Fibroblast of the aortic adventitia (primary cell): Measurements from ENCODE around the gene TMOD2. TPM values are rescaled to one million over a fixed set of nuclear protein-coding genes. Genes with fewer than 3 reads are reported as not detected.
A peak's percentile ranks its signal among the peaks of the same experiment; 100 is the strongest.
"Not testable (repeated sequence)": the region's sequence is repeated elsewhere in the genome, so short reads cannot be mapped to it uniquely, and the experiment has no call there.

Source experiments
- DNase-seq: peaks from one replicate; pipeline ENCODE4 v3.0.0-alpha.2; 2010; ENCODE audit warnings: low read depth
- H3K4me3 ChIP-seq: 2 replicates; pipeline ENCODE4 v1.5.1; 2011; ENCODE audit warnings: low read depth, mild to moderate bottlenecking, control low read depth, low read length, moderate library complexity
- CTCF ChIP-seq: IDR thresholded peaks from 2 replicates; pipeline ENCODE4 v1.5.1; 2011; ENCODE audit warnings: mild to moderate bottlenecking, low read length, control low read depth, inconsistent platforms; ENCODE audit not compliant: insufficient read depth
- total RNA-seq: library from RNA; depleted of rRNA; stranded (reverse); fragments of >200 nt; gene quantifications from 2 replicates; pipeline ENCODE4 v1.2.3, GENCODE V29; 2012; ENCODE audit warnings: low replicate concordance

Gene TMOD2
- total RNA-seq, 1 donor = 11.2 TPM

GRCh38 chr15:51781506-51781905 is 30.1 kb downstream of the TMOD2 start:
- no peak for TF ChIP-seq CTCF
- no peak for DNase-seq
- H3K4me3 ChIP-seq = no peak overlapping the region

GRCh38 chr15:51782357-51782896 is 31.0 kb downstream of the TMOD2 start:
- DNase-seq = peak; percentile 17
- H3K4me3 ChIP-seq = no peak overlapping the region
- peak; percentile 13 for TF ChIP-seq CTCF

- no peak for TF ChIP-seq CTCF
- H3K4me3 ChIP-seq = no peak overlapping the region
- no peak for DNase-seq
Measured at GRCh38 chr15:51783967-51784366, 32.6 kb downstream of the TMOD2 start.

- DNase-seq, H3K4me3 ChIP-seq: not testable (repeated sequence)
Measured at GRCh38 chr15:51787130-51787529, 35.7 kb downstream of the TMOD2 start.

- not testable (repeated sequence) for H3K4me3 ChIP-seq, DNase-seq
Measured at GRCh38 chr15:51792474-51792873, 41.1 kb downstream of the TMOD2 start.

GRCh38 chr15:51793521-51794305 is 42.3 kb downstream of the TMOD2 start:
- H3K4me3 ChIP-seq = no peak overlapping the region
- TF ChIP-seq CTCF = no peak
- DNase-seq = peak; percentile 89

DNA sequence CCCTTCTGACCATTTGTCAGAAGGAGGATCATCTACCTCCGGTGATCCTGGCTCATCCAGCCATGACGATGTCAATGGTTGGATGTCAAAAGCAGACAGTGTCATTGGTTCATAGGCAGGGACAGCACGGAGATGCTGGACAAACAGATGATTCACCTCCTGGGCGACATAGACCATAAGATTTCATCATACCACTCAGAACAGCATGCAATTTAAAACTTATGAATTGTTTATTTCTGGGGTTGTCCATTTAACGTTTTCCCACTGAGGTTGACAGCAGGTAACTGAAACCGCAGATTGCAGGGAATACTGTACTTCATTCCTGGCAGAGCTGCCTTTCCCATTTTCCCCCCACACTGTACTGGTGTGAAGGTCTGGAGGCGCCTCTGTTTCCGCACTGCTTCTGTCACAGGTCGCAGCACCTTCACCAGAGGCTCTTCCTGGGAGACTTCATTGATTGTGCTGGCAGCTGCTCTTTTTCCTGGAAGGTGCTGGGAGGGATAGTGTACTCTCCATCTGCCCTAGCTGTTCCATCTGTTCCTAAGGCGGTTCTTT is 45.5 kb downstream of the TMOD2 start:
- DNase-seq = no peak
- no peak overlapping the region for H3K4me3 ChIP-seq
- no peak for TF ChIP-seq CTCF
